HS-27A (cell line): ENCODE measurements around the gene TWIST2.

Experiments used
- DNase-seq: peaks from one replicate; pipeline ENCODE4 v3.0.0-alpha.2; 2012; ENCODE audit warnings: low read depth, missing footprints

TWIST2 gene

GRCh38 chr2:238905224-238905623, 57.3 kb downstream of the TWIST2 start:
- no peak for DNase-seq

- no peak for DNase-seq
These were observed 57.8 kb downstream of the TWIST2 start for GRCh38 chr2:238905644-238906043.

GRCh38 chr2:238906254-238906935, 58.5 kb downstream of the TWIST2 start:
- no peak for DNase-seq

GRCh38 chr2:238906936-238907716, 59.2 kb downstream of the TWIST2 start:
- no peak for DNase-seq

- DNase-seq, result no peak
These were observed 59.9 kb downstream of the TWIST2 start for GRCh38 chr2:238907717-238908173.

GRCh38 chr2:238908960-238909951, 61.4 kb downstream of the TWIST2 start:
- DNase-seq, result no peak

- no peak for DNase-seq
These were observed 63.0 kb downstream of the TWIST2 start for GRCh38 chr2:238910751-238911351.

GRCh38 chr2:238911376-238912227, 63.7 kb downstream of the TWIST2 start:
- no peak for DNase-seq

GRCh38 chr2:238912228-238912915, 64.5 kb downstream of the TWIST2 start:
- no peak for DNase-seq

- no peak for DNase-seq
These were observed 65.3 kb downstream of the TWIST2 start for GRCh38 chr2:238912916-238913875.

GRCh38 chr2:238913931-238914647, 66.2 kb downstream of the TWIST2 start:
- DNase-seq, result no peak

GRCh38 chr2:238914648-238915015, 66.7 kb downstream of the TWIST2 start:
- DNase-seq, result no peak

- DNase-seq, result no peak
These were observed 67.3 kb downstream of the TWIST2 start for GRCh38 chr2:238915196-238915595.

GRCh38 chr2:238915596-238915995, 67.7 kb downstream of the TWIST2 start:
- DNase-seq, result no peak

- DNase-seq, result no peak
These were observed 68.4 kb downstream of the TWIST2 start for GRCh38 chr2:238916176-238916874.

GRCh38 chr2:238916875-238917590, 69.1 kb downstream of the TWIST2 start:
- no peak for DNase-seq

GRCh38 chr2:238919307-238919706, 71.4 kb downstream of the TWIST2 start:
- DNase-seq, result no peak
